SK-N-SH (cell line): ENCODE results near the gene LATS2. TPM values are rescaled to one million over a fixed set of nuclear protein-coding genes. Genes with fewer than 3 reads are reported as not detected.
"Not testable (repeated sequence)": the region's sequence is repeated elsewhere in the genome, so short reads cannot be mapped to it uniquely, and the experiment has no call there.

Source experiments
- CTCF ChIA-PET: fragments of 300-600, 350-600 bp; formaldehyde crosslinking; extraction: SDS; loops from one replicate; lab custom pipeline; 2021; lab: Yijun Ruan, JAX
- POLR2A ChIA-PET: fragments of 350-600 bp; sonication (Branson Sonifier 250); formaldehyde crosslinking; extraction: SDS; loops from one replicate; lab custom pipeline; 2020; ENCODE audit warnings: antibody characterized with exemption, inconsistent platforms; lab: Yijun Ruan, JAX
- DNase-seq: peaks from one replicate; pipeline ENCODE4 v3.0.0; 2012
- H2AFZ ChIP-seq: fragments of 200-600 bp; sonication (generic); 2 replicates; pipeline ENCODE4 v1.8.1; 2016; ENCODE audit warnings: antibody characterized with exemption, mild to moderate bottlenecking, low read depth
- H3F3A ChIP-seq: fragments of 200-600 bp; sonication (generic); replicated peaks from 2 replicates; pipeline ENCODE3; 2016; ENCODE audit warnings: antibody characterized with exemption, mild to moderate bottlenecking; ENCODE audit not compliant: insufficient read depth
- H3K27ac ChIP-seq, 2 experiments: fragments of 200-500 bp in 1 of 2; fragments of 200-600 bp in 1 of 2; sonication (Bioruptor generic) in 1 of 2; sonication (generic), shearing (Covaris generic) in 1 of 2; 2 replicates each; pipeline versions ENCODE4 v1.5.1 to v1.6.1; 2014 to 2016; ENCODE audit warnings: low read depth in 2 of 2, inconsistent platforms in 1 of 2, low read length in 1 of 2, mild to moderate bottlenecking in 1 of 2, mixed read lengths in 1 of 2
- H3K27me3 ChIP-seq: fragments of 200-600 bp; sonication (generic), shearing (Covaris generic); 2 replicates; pipeline ENCODE4 v1.6.1; 2016; ENCODE audit warnings: mixed run types; ENCODE audit not compliant: insufficient read depth
- H3K36me3 ChIP-seq, 2 experiments: fragments of 200-500 bp in 1 of 2; fragments of 200-600 bp in 1 of 2; sonication (Bioruptor generic) in 1 of 2; sonication (generic) in 1 of 2; replicated peaks in 1 of 2; 2 replicates each; pipeline versions ENCODE3 to v1.5.1; 2014 to 2016; ENCODE audit warnings: low read length in 1 of 2, mild to moderate bottlenecking in 1 of 2; ENCODE audit not compliant: insufficient read depth in 2 of 2, control insufficient read depth in 1 of 2
- H3K4me1 ChIP-seq, 2 experiments: fragments of 200-500 bp in 1 of 2; fragments of 200-600 bp in 1 of 2; sonication (Bioruptor generic) in 1 of 2; sonication (generic), shearing (Covaris generic) in 1 of 2; 2 replicates each; pipeline versions ENCODE4 v1.5.1 to v1.6.1; 2014 to 2016; ENCODE audit warnings: low read depth in 1 of 2, low read length in 1 of 2, mixed run types in 1 of 2; ENCODE audit not compliant: insufficient read depth in 2 of 2, control insufficient read depth in 1 of 2
- H3K4me2 ChIP-seq: fragments of 200-600 bp; sonication (generic), shearing (Covaris generic); 2 replicates; pipeline ENCODE4 v1.6.1; 2017; ENCODE audit warnings: mixed run types
- H3K4me3 ChIP-seq, 2 experiments: fragments of 200-500 bp in 1 of 2; fragments of 200-600 bp in 1 of 2; sonication (Bioruptor generic) in 1 of 2; sonication (generic), shearing (Covaris generic) in 1 of 2; 2 replicates each; pipeline versions ENCODE4 v1.5.1 to v1.8.1; 2014 to 2016; ENCODE audit warnings: low read depth in 2 of 2, inconsistent platforms in 1 of 2, low read length in 1 of 2, mild to moderate bottlenecking in 1 of 2, mixed read lengths in 1 of 2, moderate library complexity in 1 of 2
- H3K79me2 ChIP-seq: fragments of 200-600 bp; sonication (generic); 2 replicates; pipeline ENCODE4 v1.8.1; 2017; ENCODE audit warnings: mild to moderate bottlenecking; ENCODE audit not compliant: insufficient read depth
- H3K9ac ChIP-seq: fragments of 200-600 bp; sonication (generic); 2 replicates; pipeline ENCODE4 v1.6.1; 2017; ENCODE audit warnings: mixed run types
- H3K9me2 ChIP-seq: fragments of 200-600 bp; sonication (generic); 2 replicates; pipeline ENCODE4 v1.6.1; 2017; ENCODE audit warnings: mixed run types
- H3K9me3 ChIP-seq: fragments of 200-600 bp; sonication (generic); 2 replicates; pipeline ENCODE4 v1.6.1; 2017; ENCODE audit warnings: mixed run types, mild to moderate bottlenecking, moderate library complexity
- H4K20me1 ChIP-seq: fragments of 200-600 bp; sonication (generic); 2 replicates; pipeline ENCODE4 v1.6.1; 2017; ENCODE audit warnings: mild to moderate bottlenecking, mixed run types; ENCODE audit not compliant: insufficient read depth
- FOSL2 ChIP-seq: IDR thresholded peaks from 2 replicates; pipeline ENCODE4 v1.4.0; 2012; ENCODE audit warnings: low read depth, mild to moderate bottlenecking, moderate library complexity, borderline replicate concordance
- GABPA ChIP-seq: IDR thresholded peaks from 2 replicates; pipeline ENCODE4 v1.4.0; 2012; ENCODE audit warnings: low read depth, mild to moderate bottlenecking
- IRF3 ChIP-seq: fragments of 150-350 bp; IDR thresholded peaks from 2 replicates; pipeline ENCODE4 v1.6.1; 2016; ENCODE audit warnings: mild to moderate bottlenecking, low read depth, low read length
- JUND ChIP-seq: IDR thresholded peaks from 2 replicates; pipeline ENCODE4 v1.4.0; 2012
- MAX ChIP-seq: IDR thresholded peaks from 2 replicates; pipeline ENCODE4 v1.4.0; 2012; ENCODE audit warnings: low read depth
- MEF2A ChIP-seq: IDR thresholded peaks from 2 replicates; pipeline ENCODE4 v1.4.0; 2012; ENCODE audit warnings: low read depth, borderline replicate concordance
- MXI1 ChIP-seq: IDR thresholded peaks from 2 replicates; pipeline ENCODE4 v1.6.1; 2012; ENCODE audit warnings: mild to moderate bottlenecking, low read depth, low read length, improper control_type of control experiment
- NFIC ChIP-seq: IDR thresholded peaks from 2 replicates; pipeline ENCODE4 v1.4.0; 2012; ENCODE audit warnings: borderline replicate concordance
- NRF1 ChIP-seq: IDR thresholded peaks from 2 replicates; pipeline ENCODE4 v1.6.1; 2012; ENCODE audit warnings: low read depth, mild to moderate bottlenecking, low read length
- PBX3 ChIP-seq: IDR thresholded peaks from 2 replicates; pipeline ENCODE4; 2012
- POLR2AphosphoS5 ChIP-seq: IDR thresholded peaks from 2 replicates; pipeline ENCODE4 v1.6.1; 2012; ENCODE audit warnings: low read depth, low read length
- SIN3A ChIP-seq: IDR thresholded peaks from 2 replicates; pipeline ENCODE4 v1.6.1; 2012; ENCODE audit warnings: low read depth, mild to moderate bottlenecking, low read length, moderate library complexity, borderline replicate concordance
- SMC3 ChIP-seq: IDR thresholded peaks from 2 replicates; pipeline ENCODE4 v1.6.1; 2012; ENCODE audit warnings: low read depth, low read length, improper control_type of control experiment
- TCF12 ChIP-seq: IDR thresholded peaks from 2 replicates; pipeline ENCODE4 v1.4.0; 2012
- WGBS: methylation state at CpG from one replicate; pipeline ENCODE4 v1.1.6; 2017; ENCODE audit warnings: low lambda C conversion rate; 5-methylcytosine and 5-hydroxymethylcytosine counted together
- polyA plus RNA-seq, 3 experiments: library from polyadenylated mRNA; depleted of rRNA; stranded (reverse); fragments of >200 nt; gene quantifications; 2 replicates each; pipeline ENCODE4 v1.2.3, GENCODE V29; 2012

LATS2 gene
- polyA plus RNA-seq, 1 of the 3 experiments (the other 2 are of a cell fraction), result 19.6 TPM

GRCh38 chr13:20927596-20928257 lies 133.7 kb downstream of the LATS2 start:
- Histone ChIP-seq H2AFZ (no peak overlapping the region), H3K4me3 (no peak overlapping the region), H3K9me3 (no peaks in the 10 kb centered on the region), H3K36me3 (no peaks in the 10 kb centered on the region), H3K9me2 (no peaks in the 10 kb centered on the region), H3K4me2 (no peak overlapping the region), H3K79me2 (no peaks in the 10 kb centered on the region)
- CTCF ChIA-PET, result interaction anchor here (0.9 to 2.1 kb wide), 4 partner anchors 16 to 730 kb away, joined by 3 to 9 read pairs (median 5); no protein-coding TSS in a partner anchor
- TF ChIP-seq JUND (no peak), GABPA (no peak), SMC3 (no peak), IRF3 (no peak), NFIC (no peak), FOSL2 (no peak), PBX3 (no peak), MAX (no peak), NRF1 (no peak), POLR2AphosphoS5 (no peak), TCF12 (no peak), MXI1 (no peak), SIN3A (no peak), MEF2A (no peak)
- TF ChIP-seq, all 33 proteins: peak for 0
- no peak overlapping the region for H3K27ac ChIP-seq
- no peaks in the 10 kb centered on the region for H3F3A ChIP-seq
- POLR2A ChIA-PET, result no interaction called here
- H3K4me1 ChIP-seq, result no peaks in the 10 kb centered on the region; a peak in 1 of 4 replicates
- H4K20me1 ChIP-seq, result no peaks in the 10 kb centered on the region
- no peak overlapping the region for H3K9ac ChIP-seq
- no peaks in the 10 kb centered on the region for H3K27me3 ChIP-seq
- DNase-seq, result no peak
- WGBS, result 61% methylated on average over 4 of the region's 4 CpGs

GRCh38 chr13:20925395-20925790 lies 136.0 kb downstream of the LATS2 start:
- not testable (repeated sequence) for H3K4me3 ChIP-seq, H3K27ac ChIP-seq, DNase-seq, H3K27me3 ChIP-seq, H3K36me3 ChIP-seq, H3K4me2 ChIP-seq, H3K9me3 ChIP-seq, H4K20me1 ChIP-seq, H3K9me2 ChIP-seq, H2AFZ ChIP-seq, H3K4me1 ChIP-seq, H3F3A ChIP-seq, H3K79me2 ChIP-seq, H3K9ac ChIP-seq
- WGBS, result 33% methylated on average over 13 of the region's 13 CpGs
- ChIA-PET CTCF (interaction anchor here (0.5 to 7.5 kb wide), 35 partner anchors 9 to 799 kb away, joined by 3 to 74 read pairs (median 4); partner anchors contain the start of gene IL17D), POLR2A (interaction anchor here (0.6 kb wide), 1 partner anchor 222 kb away, joined by 3 read pairs; the partner anchor contains the start of gene IL17D)
